T-cell (primary cell): ENCODE measurements around the gene BRD4. TPM values are rescaled to one million over a fixed set of nuclear protein-coding genes. Genes with fewer than 3 reads are reported as not detected.

Experiments
- ATAC-seq, 4 experiments: fragments of 200-7000 bp in 3 of 4; fragments of 150-1000 bp in 1 of 4; cut with Tn5 transposase; replicated peaks in 1 of 4; 1 replicate in 3 of 4; 2 replicates in 1 of 4; pipeline ENCODE4 v1.10.0; 2021; ENCODE audit warnings: moderate library complexity in 3 of 4, mild to moderate bottlenecking in 2 of 4, moderate number of reproducible peaks in 1 of 4
- CTCF ChIA-PET, 2 donors: fragments of 300-600 bp; sonication (Branson Sonifier 250); formaldehyde crosslinking; loops; one replicate each; lab custom pipeline; 2022; ENCODE audit warnings: antibody characterized with exemption in 2 of 2; lab: Charles Lee
- POLR2A ChIA-PET, 2 donors: fragments of 300-600 bp; sonication (Branson Sonifier 250); formaldehyde crosslinking; loops; one replicate each; lab custom pipeline; 2022; ENCODE audit warnings: antibody characterized with exemption in 2 of 2; lab: Charles Lee
- DNase-seq, 35 experiments: peaks; one replicate each; pipeline versions ENCODE4 v3.0.0 to v3.0.0-alpha.2; 2013 to 2023
- H3K27ac ChIP-seq: one replicate; pipeline ENCODE4 v1.5.1; 2013; ENCODE audit warnings: low read length
- H3K27me3 ChIP-seq, 2 experiments: replicated peaks in 1 of 2; 1 replicate in 1 of 2; 2 replicates in 1 of 2; pipeline versions ENCODE4 v1.6.1 to v1.7.0; 2013; ENCODE audit warnings: low read length in 1 of 2, mixed read lengths in 1 of 2; ENCODE audit not compliant: control insufficient read depth in 2 of 2, insufficient read depth in 2 of 2; ENCODE audit errors: extremely low read depth in 1 of 2
- H3K36me3 ChIP-seq, 2 donors: 1 replicate in 1 of 2; 2 replicates in 1 of 2; pipeline versions ENCODE4 v1.6.1 to v1.7.0; 2013; ENCODE audit warnings: low read length in 1 of 2; ENCODE audit not compliant: control insufficient read depth in 2 of 2, insufficient read depth in 1 of 2; ENCODE audit errors: extremely low read depth in 1 of 2
- H3K4me1 ChIP-seq, 2 experiments: 1 replicate in 1 of 2; 2 replicates in 1 of 2; pipeline versions ENCODE4 v1.6.1 to v1.7.0; 2013; ENCODE audit warnings: low read length in 2 of 2, mixed read lengths in 1 of 2; ENCODE audit not compliant: insufficient read depth in 2 of 2, control insufficient read depth in 1 of 2; ENCODE audit errors: extremely low read depth in 1 of 2
- H3K4me3 ChIP-seq, 2 donors: 1 replicate in 1 of 2; 2 replicates in 1 of 2; pipeline versions ENCODE4 v1.5.1 to v1.7.0; 2013; ENCODE audit warnings: mild to moderate bottlenecking in 2 of 2, low read length in 1 of 2, moderate library complexity in 1 of 2; ENCODE audit not compliant: control insufficient read depth in 1 of 2; ENCODE audit errors: extremely low read depth in 1 of 2
- H3K9me3 ChIP-seq: 2 replicates; pipeline ENCODE4 v1.7.0; 2013
- H3K27ac Mint-ChIP-seq, 2 donors: one replicate each; pipeline ENCODE4 v1.8.0; 2020 to 2021; ENCODE audit warnings: mild to moderate bottlenecking in 2 of 2, mixed read lengths in 2 of 2
- H3K27me3 Mint-ChIP-seq, 2 donors: one replicate each; pipeline ENCODE4 v1.8.0; 2021 to 2022; ENCODE audit warnings: mixed read lengths in 2 of 2
- H3K36me3 Mint-ChIP-seq: one replicate; pipeline ENCODE4 v1.8.0; 2021; ENCODE audit warnings: mixed read lengths
- H3K4me1 Mint-ChIP-seq, 3 donors: one replicate each; pipeline ENCODE4 v1.8.0; 2020 to 2022; ENCODE audit warnings: mixed read lengths in 3 of 3, mild to moderate bottlenecking in 1 of 3
- H3K4me3 Mint-ChIP-seq, 3 donors: one replicate each; pipeline ENCODE4 v1.8.0; 2020 to 2022; ENCODE audit warnings: mild to moderate bottlenecking in 3 of 3, mixed read lengths in 3 of 3, moderate library complexity in 3 of 3
- H3K9me3 Mint-ChIP-seq, 3 donors: one replicate each; pipeline ENCODE4 v1.8.0; 2020 to 2022; ENCODE audit warnings: mixed read lengths in 3 of 3
- WGBS: methylation state at CpG from one replicate; pipeline ENCODE4 v1.1.5; 2013; ENCODE audit warnings: missing lambda C conversion rate; ENCODE audit not compliant: insufficient coverage; 5-methylcytosine and 5-hydroxymethylcytosine counted together
- total RNA-seq, 35 experiments: library from RNA in 6 of 35; stranded (reverse) in 6 of 35; fragments of 120-200 nt in 1 of 35; gene quantifications; one replicate each; pipeline versions ENCODE4 v1.2.1 to v1.2.4 and lab custom pipeline; 2013 to 2026

The BRD4 gene
- total RNA-seq, 5 donors from 2014 or later (not counting 1 experiment from before 2014, with no cell fraction given) = 115 to 154 (median 139) TPM

DNA sequence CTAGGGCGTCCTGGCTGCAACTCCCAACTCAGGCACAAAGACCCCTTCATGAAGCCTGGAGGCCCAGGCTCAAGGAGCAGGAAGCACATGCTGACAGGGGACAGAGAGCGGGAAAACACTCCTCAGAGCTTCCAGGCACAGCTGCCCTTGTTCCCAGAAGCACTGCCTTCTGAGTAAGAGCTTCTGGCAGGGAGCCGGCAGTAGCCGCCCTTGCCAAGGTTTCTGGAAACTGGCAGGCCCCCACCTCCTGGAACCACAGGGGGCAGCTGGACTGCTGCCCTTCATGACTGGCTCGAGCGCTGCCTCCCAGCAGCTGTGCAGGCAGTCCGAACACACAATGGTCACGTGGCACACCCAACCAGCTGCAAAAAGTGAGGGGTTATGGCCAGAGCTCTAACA is 66.5 kb downstream of the BRD4 start:
- no peak overlapping the region for H3K27ac ChIP-seq
- Mint-ChIP-seq H3K4me1 (peaks cover 16 to 33% (median 18%) of the 10 kb centered on the region in 3 donors), H3K27me3 (no peaks in the 10 kb centered on the region), H3K36me3 (peaks cover 53% of the 10 kb centered on the region), H3K27ac (no peak overlapping the region), H3K4me3 (no peak overlapping the region), H3K9me3 (no peaks in the 10 kb centered on the region)
- DNase-seq (no peak), ATAC-seq (no peak)
- H3K9me3 ChIP-seq = no peaks in the 10 kb centered on the region
- ChIA-PET POLR2A (no interaction called here), CTCF (interaction anchor here in 1 of 2 donors (0.8 kb wide), 1 partner anchor 113 kb away, joined by 3 read pairs; no protein-coding TSS in a partner anchor)
- H3K27me3 ChIP-seq = no peaks in the 10 kb centered on the region
- peaks cover 0 to 2% of the 10 kb centered on the region in 2 experiments for H3K4me1 ChIP-seq
- 97% methylated on average over 8 of the region's 8 CpGs for WGBS
- H3K4me3 ChIP-seq = no peak overlapping the region
- H3K36me3 ChIP-seq = peaks cover 19 to 92% of the 10 kb centered on the region in 2 donors

- Mint-ChIP-seq H3K27ac (no peak overlapping the region), H3K4me1 (peaks cover 13 to 28% (median 13%) of the 10 kb centered on the region in 3 donors), H3K36me3 (peaks cover 53% of the 10 kb centered on the region), H3K4me3 (no peak overlapping the region), H3K9me3 (no peaks in the 10 kb centered on the region), H3K27me3 (no peaks in the 10 kb centered on the region)
- ATAC-seq (no peak), DNase-seq (no peak)
- Histone ChIP-seq H3K9me3 (no peaks in the 10 kb centered on the region), H3K36me3 (peaks cover 16 to 92% of the 10 kb centered on the region in 2 donors), H3K4me3 (no peak overlapping the region), H3K27ac (no peak overlapping the region), H3K27me3 (no peaks in the 10 kb centered on the region), H3K4me1 (peaks cover 0 to 2% of the 10 kb centered on the region in 2 experiments)
- ChIA-PET CTCF (no interaction called here), POLR2A (no interaction called here)
- WGBS = 93% methylated on average over 18 of the region's 26 CpGs
Measured at GRCh38 chr19:15265214-15265849, 67.0 kb downstream of the BRD4 start.

DNA sequence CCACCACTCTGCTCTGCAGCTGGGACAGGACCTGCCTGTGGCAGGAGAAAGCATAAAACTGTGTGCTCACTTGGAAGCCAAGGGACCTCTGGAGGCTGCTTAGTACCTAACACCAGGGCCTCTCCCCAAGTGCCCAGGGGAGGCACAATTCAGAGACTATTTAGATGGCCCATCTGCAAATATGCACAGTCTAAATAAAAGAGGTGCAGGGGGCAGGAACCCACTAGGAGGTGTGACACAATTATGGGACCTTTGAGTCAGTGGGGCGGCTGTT is 67.5 kb downstream of the BRD4 start:
- H3K36me3 ChIP-seq = peaks cover 12 to 91% of the 10 kb centered on the region in 2 donors

DNA sequence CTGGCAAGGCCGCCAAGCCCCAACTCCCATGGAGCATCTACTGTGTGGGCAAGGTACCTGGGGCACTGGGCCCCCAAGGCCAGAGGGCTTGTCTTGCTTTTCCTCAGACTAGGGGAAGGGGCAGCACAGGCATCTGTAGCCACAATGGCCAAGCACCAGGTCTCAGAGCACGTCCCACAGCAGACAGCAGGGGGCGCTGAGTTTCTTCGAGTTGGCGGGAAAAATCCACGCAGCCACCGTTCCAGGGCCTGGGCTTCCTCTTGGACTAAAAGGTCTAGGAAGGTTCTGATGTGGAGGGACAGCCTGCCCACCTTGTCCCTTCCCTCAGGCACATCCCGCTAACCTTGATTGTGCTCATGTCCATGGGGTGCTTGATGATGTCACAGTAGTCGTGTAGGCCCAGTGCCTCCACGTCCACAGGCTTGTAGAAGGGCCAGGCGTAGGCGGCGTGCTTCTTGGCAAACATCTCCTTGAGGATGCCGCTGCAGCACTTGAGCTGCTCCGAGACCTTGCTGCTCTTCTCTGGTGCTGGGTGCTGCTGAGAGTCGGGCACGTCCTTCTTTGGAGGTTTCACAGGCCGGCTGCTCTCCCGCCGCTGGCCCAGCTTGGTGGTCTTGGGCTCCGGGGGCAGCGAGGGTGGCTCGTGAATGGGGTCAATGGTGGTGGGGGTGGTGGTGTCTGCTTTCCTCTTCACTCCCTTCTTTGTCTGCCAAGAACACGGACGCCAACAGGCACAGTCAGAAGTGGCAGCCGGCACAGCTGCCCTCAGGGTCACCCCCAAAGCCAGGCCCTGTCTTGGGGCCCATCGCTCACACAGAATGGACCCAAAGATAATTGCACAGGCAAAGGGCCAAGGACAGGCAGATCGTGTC is 68.0 kb downstream of the BRD4 start:
- peaks cover 0 to 2% of the 10 kb centered on the region in 2 experiments for H3K4me1 ChIP-seq
- peaks cover 7 to 18% (median 8%) of the 10 kb centered on the region in 3 donors for H3K4me1 Mint-ChIP-seq
- no peak overlapping the region for H3K27ac ChIP-seq
- 86% methylated on average over 18 of the region's 28 CpGs for WGBS
- DNase-seq (peak; percentile 33 to 80 (median 64)), ATAC-seq (peak; percentile 62 to 72 (median 66))
- peaks cover 12 to 94% of the 10 kb centered on the region in 2 donors for H3K36me3 ChIP-seq
- peaks cover 46% of the 10 kb centered on the region for H3K36me3 Mint-ChIP-seq
- ChIA-PET CTCF (interaction anchor here in 1 of 2 donors (0.6 kb wide), 1 partner anchor 291 kb away, joined by 3 read pairs; no protein-coding TSS in a partner anchor), POLR2A (no interaction called here)
- H3K9me3 Mint-ChIP-seq = no peaks in the 10 kb centered on the region
- H3K4me3 ChIP-seq = no peak overlapping the region
- H3K27me3 Mint-ChIP-seq = no peaks in the 10 kb centered on the region
- no peak overlapping the region for H3K27ac Mint-ChIP-seq
- H3K9me3 ChIP-seq = no peaks in the 10 kb centered on the region
- H3K4me3 Mint-ChIP-seq = no peak overlapping the region
- no peaks in the 10 kb centered on the region for H3K27me3 ChIP-seq

More for the DNA sequence above, 67.5 kb downstream of the BRD4 start:
- no peaks in the 10 kb centered on the region for H3K9me3 Mint-ChIP-seq
- Histone ChIP-seq H3K27ac (no peak overlapping the region), H3K27me3 (no peaks in the 10 kb centered on the region), H3K4me1 (peaks cover 0 to 2% of the 10 kb centered on the region in 2 experiments), H3K4me3 (no peak overlapping the region), H3K9me3 (no peaks in the 10 kb centered on the region)
- H3K27me3 Mint-ChIP-seq = no peaks in the 10 kb centered on the region
- peaks cover 49% of the 10 kb centered on the region for H3K36me3 Mint-ChIP-seq
- ATAC-seq (no peak), DNase-seq (no peak)
- H3K27ac Mint-ChIP-seq = no peak overlapping the region
- CTCF ChIA-PET = no interaction called here
- no CpG with 5 or more reads among the region's 1 CpG for WGBS
- POLR2A ChIA-PET = no interaction called here
- peaks cover 11 to 24% (median 11%) of the 10 kb centered on the region in 3 donors for H3K4me1 Mint-ChIP-seq
- no peak overlapping the region for H3K4me3 Mint-ChIP-seq

GRCh38 chr19:15263361-15263985 is 68.9 kb downstream of the BRD4 start:
- H3K27me3 Mint-ChIP-seq = no peaks in the 10 kb centered on the region
- no peak overlapping the region for H3K4me3 Mint-ChIP-seq

GRCh38 chr19:15262011-15262410 is 70.3 kb downstream of the BRD4 start:
- Mint-ChIP-seq H3K4me1 (peaks cover 0 to 12% (median 0%) of the 10 kb centered on the region in 3 donors), H3K27me3 (no peaks in the 10 kb centered on the region), H3K36me3 (peaks cover 39% of the 10 kb centered on the region), H3K9me3 (no peaks in the 10 kb centered on the region), H3K27ac (no peak overlapping the region), H3K4me3 (no peak overlapping the region)
- Histone ChIP-seq H3K9me3 (no peaks in the 10 kb centered on the region), H3K4me1 (no peaks in the 10 kb centered on the region), H3K36me3 (peaks cover 15 to 94% of the 10 kb centered on the region in 2 donors), H3K27ac (no peak overlapping the region), H3K27me3 (no peaks in the 10 kb centered on the region), H3K4me3 (no peak overlapping the region)
- DNase-seq (no peak), ATAC-seq (no peak)
- POLR2A ChIA-PET = interaction anchor here in 1 of 2 donors (0.6 kb wide), 1 partner anchor 79 kb away, joined by 5 read pairs; no protein-coding TSS in a partner anchor
- CTCF ChIA-PET = no interaction called here
- WGBS = 100% methylated on average over 2 of the region's 4 CpGs

More at GRCh38 chr19:15263361-15263985, 68.9 kb downstream of the BRD4 start:
- Mint-ChIP-seq H3K9me3 (no peaks in the 10 kb centered on the region), H3K27ac (no peak overlapping the region), H3K4me1 (peaks cover 3 to 20% (median 7%) of the 10 kb centered on the region in 3 donors), H3K36me3 (peaks cover 47% of the 10 kb centered on the region)
- no peak for DNase-seq
- no peaks in the 10 kb centered on the region for H3K27me3 ChIP-seq
- WGBS = 95% methylated on average over 13 of the region's 13 CpGs
- ChIA-PET POLR2A (no interaction called here), CTCF (interaction anchor here (0.6 to 0.7 kb wide), 2 partner anchors 81 to 292 kb away, joined by 3 read pairs; no protein-coding TSS in a partner anchor)
- no peaks in the 10 kb centered on the region for H3K9me3 ChIP-seq
- no peak overlapping the region for H3K4me3 ChIP-seq
- no peaks in the 10 kb centered on the region for H3K4me1 ChIP-seq
- H3K27ac ChIP-seq = no peak overlapping the region
- peak in 1 of 4 experiments; percentile 8 for ATAC-seq
- H3K36me3 ChIP-seq = peaks cover 12 to 94% of the 10 kb centered on the region in 2 donors
